GM23338 (cell line): ENCODE results near the gene PAX6.

ENCODE experiments used
- CREB1 ChIP-seq: fragments of 250-450 bp; sonication (Bioruptor Pico); IDR thresholded peaks from 2 replicates; pipeline ENCODE4 v1.5.0; 2020; ENCODE audit warnings: low read depth, mild to moderate bottlenecking, moderate library complexity
- EZH2 ChIP-seq: fragments of 200-600 bp; sonication (generic); IDR thresholded peaks from one replicate; pipeline ENCODE4 v1.8.0; 2017; ENCODE audit warnings: antibody characterized with exemption, mild to moderate bottlenecking, low read depth; ENCODE audit not compliant: unreplicated experiment
- EZH2phosphoT487 ChIP-seq: fragments of 200-600 bp; sonication (generic); IDR thresholded peaks from one replicate; pipeline ENCODE4 v1.8.1; 2018; ENCODE audit warnings: antibody characterized with exemption; ENCODE audit not compliant: unreplicated experiment
- POLR2AphosphoS5 ChIP-seq: IDR thresholded peaks from 2 replicates; pipeline ENCODE4 v1.6.1; 2016; ENCODE audit warnings: antibody characterized with exemption, low read depth
- TF ChIP-seq, protein P1 (sequence below), 2 experiments: fragments of 200-600 bp in 1 of 2; sonication (generic) in 1 of 2; conservative IDR thresholded peaks; 2 replicates each; pipeline versions ENCODE4 v1.5.1 to v1.6.1; 2016 to 2017; ENCODE audit warnings: antibody characterized with exemption in 2 of 2, low read depth in 2 of 2, mild to moderate bottlenecking in 2 of 2, moderate library complexity in 1 of 2
- TF ChIP-seq, protein P2 (sequence below): IDR thresholded peaks from one replicate; pipeline ENCODE4 v1.6.1; 2018; ENCODE audit warnings: antibody characterized with exemption; ENCODE audit not compliant: unreplicated experiment

DNA sequence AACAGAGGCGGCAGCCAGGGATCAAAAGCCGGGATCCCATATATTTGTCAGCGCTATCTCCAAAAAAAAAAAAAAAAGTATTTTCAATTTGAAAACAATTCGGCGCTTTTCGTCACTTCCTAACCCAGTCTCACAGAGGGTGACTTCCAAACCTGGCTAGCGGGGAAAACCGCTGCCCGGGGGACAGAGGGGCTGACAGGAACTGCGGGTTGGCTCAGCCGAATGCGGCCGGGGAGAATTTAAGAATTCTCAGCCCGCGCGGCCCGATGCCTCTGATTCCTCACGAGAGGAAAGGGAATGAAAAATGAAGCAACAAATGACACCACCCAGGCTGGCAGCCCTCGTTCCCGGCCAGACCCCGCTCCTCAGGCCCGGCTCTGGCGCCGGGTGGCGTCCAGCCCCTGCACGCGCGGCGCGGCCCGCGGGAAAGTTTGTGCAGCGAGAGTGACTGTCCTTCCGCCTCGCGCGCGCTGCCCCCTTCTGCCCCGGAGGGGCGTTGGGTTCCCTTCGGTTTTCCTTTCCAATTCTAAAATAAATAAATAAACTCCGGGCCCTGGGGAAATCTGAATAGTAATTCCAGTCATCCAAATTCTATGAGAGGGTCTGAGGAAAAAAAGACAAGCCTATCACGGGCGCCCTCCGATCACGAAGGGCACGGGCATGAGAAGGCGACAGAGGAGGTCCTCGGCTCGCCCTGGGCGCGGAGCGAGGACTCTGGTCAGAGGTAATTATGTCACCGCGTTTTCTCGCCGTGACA lies 4.8 kb upstream of the PAX6 start:
- TF ChIP-seq, protein P1, sequence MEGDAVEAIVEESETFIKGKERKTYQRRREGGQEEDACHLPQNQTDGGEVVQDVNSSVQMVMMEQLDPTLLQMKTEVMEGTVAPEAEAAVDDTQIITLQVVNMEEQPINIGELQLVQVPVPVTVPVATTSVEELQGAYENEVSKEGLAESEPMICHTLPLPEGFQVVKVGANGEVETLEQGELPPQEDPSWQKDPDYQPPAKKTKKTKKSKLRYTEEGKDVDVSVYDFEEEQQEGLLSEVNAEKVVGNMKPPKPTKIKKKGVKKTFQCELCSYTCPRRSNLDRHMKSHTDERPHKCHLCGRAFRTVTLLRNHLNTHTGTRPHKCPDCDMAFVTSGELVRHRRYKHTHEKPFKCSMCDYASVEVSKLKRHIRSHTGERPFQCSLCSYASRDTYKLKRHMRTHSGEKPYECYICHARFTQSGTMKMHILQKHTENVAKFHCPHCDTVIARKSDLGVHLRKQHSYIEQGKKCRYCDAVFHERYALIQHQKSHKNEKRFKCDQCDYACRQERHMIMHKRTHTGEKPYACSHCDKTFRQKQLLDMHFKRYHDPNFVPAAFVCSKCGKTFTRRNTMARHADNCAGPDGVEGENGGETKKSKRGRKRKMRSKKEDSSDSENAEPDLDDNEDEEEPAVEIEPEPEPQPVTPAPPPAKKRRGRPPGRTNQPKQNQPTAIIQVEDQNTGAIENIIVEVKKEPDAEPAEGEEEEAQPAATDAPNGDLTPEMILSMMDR (conservative IDR thresholded peaks at IDR 0.05; ENCODE audit: low read depth in 2 of 2), result no peak
- TF ChIP-seq EZH2phosphoT487 (no peak), POLR2AphosphoS5 (no peak), EZH2 (peak; percentile 94), CREB1 (no peak)
- TF ChIP-seq, protein P2, sequence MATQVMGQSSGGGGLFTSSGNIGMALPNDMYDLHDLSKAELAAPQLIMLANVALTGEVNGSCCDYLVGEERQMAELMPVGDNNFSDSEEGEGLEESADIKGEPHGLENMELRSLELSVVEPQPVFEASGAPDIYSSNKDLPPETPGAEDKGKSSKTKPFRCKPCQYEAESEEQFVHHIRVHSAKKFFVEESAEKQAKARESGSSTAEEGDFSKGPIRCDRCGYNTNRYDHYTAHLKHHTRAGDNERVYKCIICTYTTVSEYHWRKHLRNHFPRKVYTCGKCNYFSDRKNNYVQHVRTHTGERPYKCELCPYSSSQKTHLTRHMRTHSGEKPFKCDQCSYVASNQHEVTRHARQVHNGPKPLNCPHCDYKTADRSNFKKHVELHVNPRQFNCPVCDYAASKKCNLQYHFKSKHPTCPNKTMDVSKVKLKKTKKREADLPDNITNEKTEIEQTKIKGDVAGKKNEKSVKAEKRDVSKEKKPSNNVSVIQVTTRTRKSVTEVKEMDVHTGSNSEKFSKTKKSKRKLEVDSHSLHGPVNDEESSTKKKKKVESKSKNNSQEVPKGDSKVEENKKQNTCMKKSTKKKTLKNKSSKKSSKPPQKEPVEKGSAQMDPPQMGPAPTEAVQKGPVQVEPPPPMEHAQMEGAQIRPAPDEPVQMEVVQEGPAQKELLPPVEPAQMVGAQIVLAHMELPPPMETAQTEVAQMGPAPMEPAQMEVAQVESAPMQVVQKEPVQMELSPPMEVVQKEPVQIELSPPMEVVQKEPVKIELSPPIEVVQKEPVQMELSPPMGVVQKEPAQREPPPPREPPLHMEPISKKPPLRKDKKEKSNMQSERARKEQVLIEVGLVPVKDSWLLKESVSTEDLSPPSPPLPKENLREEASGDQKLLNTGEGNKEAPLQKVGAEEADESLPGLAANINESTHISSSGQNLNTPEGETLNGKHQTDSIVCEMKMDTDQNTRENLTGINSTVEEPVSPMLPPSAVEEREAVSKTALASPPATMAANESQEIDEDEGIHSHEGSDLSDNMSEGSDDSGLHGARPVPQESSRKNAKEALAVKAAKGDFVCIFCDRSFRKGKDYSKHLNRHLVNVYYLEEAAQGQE, result no peak
